GM19240 (cell line): ENCODE results near the gene XIRP1.

Experiments used
- DNase-seq: peaks from one replicate; pipeline ENCODE4 v3.0.0; 2011; ENCODE audit warnings: low spot score; ENCODE audit not compliant: insufficient read length

The XIRP1 gene

DNA sequence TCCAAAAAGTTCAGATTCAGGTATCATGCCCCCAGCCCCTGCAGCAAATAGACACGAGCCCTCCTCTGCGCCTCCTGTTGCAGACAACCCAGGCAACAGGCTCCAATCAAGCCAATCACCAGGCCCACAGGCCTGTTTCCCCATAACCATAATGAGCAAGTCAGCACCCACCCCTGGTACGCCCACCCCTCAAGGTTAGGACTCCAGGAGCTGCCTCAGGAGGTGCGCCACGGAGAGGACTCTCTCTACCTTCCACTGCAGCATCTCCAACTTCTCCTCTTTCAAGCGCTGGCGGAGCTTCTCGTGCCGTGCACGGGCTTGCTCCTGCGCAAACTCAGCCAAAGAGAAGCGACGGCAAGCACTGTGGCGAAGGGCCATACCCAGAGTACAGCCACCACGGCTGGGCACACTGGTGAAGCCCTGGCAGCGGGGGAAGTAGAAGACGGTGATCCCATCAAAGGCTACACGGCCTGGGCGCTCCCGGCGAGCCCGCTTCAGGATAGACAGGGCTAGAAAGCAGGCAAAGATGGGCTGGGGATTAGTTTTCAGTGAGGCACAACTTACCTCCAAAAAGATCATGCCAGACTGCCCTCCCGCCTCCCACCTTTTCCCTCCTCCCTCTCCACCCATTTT is 47.5 kb downstream of the XIRP1 start:
- no peak for DNase-seq

DNA sequence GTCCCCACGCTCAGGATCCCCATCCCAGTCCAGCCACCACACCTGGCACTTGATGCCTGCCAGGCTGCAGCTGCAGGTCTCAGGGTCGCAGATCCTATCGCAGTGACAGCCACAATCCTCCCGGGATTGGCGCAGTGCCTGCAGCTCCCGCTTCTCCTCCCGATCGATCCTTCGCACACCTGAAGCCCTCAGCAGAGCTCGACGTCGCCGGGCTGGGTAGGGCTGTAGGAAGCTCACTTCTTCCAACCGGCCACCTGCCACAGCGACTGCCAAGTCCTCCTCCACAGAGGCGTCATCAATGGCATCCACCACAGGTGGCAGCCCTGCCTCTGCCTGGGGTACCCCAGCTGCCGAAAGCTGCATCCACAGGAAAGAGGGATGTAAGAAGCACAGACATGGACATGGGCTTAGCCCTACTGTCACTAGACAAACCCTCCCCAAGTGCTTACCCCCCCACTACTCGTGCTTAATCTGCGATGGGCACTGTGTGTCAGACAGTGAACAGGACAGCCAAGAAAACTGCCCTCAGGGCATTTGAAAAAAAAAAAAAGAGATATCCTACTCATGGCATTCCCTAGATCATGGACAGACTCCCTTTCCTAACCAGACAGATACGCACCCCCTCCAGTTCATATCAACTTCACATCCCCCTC is 48.2 kb downstream of the XIRP1 start:
- no peak for DNase-seq

DNA sequence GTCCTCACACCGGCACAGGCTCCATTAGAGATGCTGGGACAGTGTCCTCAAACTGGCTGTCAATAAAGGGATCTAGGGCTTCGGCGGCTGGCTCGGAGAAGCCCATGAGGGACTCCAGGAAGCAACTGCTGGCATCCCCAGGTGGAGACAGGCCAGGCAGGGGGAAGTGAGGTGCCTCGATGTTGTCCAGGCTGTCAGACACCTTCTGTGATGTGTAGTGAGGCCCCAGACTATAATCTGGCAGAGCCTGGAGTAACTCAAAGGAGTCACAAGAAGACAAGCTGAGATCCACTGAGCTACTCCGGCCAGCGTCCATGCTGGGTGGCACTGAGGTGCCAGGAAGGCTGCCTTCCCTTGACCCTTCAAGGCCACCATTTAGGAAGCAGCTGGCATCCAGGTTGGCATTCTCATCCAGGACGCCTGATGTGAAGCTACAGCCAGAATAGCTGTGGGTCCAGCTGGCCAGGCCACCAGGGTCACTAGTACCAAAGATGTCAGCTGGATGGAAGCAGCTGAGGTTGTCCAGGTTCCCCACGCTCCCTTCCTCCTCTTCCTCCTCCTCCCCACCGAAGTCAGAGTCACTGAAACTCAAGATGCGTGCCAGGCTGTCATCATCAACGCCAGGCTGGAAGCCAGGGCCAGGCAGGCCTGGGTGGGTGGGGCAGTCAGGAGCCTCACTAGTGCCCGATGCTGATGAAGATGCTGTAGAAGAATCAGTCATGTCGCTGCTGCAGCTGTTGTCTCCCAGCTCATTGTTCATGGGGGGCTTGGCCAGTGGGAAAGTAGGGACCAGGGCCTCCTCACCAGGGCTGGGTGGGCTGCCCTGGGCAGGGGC is 49.1 kb downstream of the XIRP1 start:
- DNase-seq = no peak

DNA sequence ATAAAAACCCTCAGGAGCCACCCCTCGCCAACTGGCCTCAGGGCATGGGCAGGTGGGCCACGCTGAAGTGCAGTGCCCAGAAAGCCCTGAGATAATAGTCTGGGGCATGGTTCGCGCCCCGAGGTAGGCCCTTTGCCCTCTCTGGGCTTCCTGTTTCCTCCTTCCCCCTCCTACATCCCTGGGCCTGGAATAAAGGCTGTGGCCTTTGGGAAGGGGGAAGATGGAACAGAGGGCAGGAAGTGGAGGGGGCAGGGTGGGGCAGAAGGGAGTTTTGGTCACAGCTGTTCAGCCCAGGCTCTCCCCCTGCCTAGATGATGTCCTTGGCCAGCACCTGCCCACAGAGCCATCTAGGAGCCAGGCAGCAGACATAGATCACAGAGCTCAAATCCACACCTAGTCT is 50.3 kb downstream of the XIRP1 start:
- no peak for DNase-seq

DNA sequence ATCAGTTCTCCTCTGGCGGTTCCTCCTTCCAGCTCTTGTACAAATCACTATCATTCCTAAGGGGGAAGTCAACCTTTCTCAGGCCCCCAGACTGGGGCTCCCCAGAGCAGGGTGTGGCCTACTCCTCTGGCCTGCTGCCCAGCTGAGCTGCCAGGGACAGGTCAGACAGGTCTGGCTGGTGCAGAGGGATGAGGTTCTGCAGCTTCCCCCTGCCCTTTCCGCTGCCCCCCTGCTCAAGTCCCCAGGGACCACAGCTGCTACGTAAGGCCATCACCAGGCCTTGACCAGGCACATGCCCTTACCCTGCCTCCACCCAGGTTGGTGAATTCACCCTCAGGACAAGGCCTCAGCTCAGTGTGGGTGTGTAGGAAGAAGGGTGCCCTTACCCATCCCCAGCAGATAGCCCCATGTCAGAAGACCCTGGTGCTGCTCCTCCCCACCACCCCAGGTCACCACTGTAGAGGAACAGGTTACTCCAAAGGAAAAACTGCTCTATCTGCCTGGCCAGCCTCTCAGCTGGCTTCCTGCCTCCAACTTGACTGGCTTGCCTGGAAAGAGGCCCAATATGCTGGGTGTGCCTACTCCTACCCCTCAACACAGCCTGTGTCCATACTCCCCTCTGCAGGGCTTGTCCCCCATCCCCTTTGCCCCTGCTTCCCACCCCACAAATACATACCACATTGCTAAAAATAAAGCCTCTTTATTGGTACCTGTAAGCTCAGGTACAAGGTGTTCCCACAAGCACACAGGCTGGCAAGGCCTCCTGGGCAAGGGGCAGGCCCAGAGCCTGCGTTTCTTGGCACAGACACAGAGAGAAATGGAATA is 51.0 kb downstream of the XIRP1 start:
- DNase-seq = no peak

DNA sequence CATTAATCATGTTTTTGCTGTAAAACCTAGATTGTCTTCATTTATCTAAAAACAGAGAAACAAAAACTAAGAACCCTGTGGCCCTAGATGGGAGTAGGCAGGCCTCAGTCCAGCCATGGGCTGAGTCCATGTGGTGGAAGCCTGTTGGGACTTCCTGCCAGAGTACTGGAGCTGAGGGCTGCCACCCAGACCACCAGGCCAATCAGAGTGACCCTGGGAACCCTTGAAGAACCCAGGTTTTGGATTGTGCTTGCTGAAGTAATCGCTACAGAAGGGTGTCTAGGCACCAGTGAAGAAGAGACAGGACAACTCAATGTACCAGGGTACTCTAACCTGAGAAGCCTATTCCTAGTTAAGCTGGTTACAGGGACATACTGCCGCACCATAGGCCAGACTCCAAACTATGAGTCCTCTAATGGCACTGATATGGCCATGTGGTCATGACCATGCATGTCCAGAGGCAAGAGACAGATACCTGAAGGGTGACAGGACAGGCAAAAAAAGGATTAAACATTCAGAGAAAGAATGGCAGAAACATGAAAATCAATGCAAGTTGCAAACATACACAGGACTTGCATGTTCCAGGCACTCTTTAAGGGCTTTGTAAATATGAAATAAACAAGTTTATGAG is 51.9 kb downstream of the XIRP1 start:
- DNase-seq = no peak

DNA sequence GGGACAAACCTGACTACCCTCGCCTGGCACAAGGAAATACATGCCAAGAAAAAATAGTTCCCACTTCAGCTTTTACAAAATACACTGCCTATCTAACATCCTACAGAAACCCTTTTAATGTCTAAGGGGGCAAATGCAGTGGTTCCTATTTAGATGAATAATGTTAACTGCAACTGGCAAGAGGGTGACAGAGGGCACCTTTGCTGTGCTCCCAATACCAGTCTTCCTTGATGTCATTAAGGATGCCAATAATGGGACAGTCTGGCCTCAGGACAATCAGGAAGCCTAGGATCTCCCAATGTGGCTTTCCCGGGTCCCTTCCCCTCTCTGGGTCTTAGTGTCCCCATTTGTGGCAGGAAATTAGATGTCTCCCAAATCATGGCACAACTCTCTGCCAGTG is 53.0 kb downstream of the XIRP1 start:
- no peak for DNase-seq

DNA sequence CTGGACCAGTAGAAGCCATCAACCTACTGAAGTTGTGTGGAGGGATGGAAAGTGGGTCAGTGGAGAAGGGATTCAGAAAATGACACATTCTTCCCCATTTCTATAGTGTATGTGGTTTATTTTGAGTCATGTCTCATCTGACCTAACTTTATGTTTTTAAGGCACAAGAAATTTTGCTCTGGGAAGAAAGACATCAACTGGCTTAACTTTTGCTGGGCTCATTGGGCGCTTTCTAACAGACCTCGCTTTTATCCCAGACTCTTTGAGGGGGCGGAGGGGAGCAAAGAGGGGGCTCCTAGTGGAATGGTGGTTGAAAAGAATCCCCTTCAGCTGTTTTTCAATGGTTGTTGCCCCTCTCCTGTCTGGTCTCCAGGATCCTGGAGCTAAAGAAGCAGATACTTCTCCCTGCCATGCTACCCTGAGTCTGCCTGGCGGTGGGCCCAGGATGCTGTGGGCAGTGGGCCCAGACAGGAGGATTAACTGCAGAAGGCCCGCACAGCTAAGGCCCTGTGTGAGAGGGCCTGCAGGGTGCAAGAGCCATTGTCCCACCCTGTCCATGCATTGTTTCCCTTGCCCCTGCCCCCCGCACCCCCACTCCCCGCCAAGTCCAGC is 53.5 kb downstream of the XIRP1 start:
- DNase-seq = no peak

DNA sequence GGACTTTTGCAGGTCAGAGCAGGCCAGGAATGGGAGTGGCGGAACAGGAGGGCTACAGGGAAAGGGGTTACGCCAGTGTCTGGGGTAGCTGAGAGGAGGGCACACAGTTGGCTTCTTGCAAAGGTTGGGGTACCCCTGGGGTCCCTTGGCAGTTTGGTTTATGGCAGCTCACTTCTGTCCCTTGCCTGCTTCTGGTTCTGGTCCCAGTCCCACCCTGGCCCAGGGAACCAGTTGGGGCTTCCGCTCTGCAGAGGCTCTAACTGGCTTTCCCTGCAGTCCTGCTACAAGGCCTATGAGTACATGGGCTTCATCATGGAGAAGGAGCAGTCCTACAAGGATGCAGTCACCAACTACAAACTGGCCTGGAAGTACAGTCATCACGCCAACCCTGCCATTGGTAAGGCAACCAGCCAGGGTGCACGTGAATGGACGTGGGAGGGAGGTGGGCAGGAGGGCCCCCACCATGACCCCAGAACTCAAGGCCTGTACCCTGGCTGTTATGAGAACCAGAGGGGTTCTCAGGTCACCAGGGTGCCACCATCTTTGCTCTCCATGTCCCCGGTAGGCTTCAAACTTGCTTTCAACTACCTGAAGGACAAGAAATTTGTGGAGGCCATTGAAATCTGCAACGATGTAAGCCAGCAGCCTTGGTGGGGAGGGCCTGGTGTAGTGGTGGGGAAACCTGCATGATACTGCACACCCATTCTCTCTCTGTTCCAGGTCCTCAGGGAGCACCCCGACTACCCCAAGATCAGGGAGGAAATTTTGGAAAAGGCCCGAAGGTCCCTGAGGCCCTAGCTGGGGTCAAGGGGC is 54.2 kb downstream of the XIRP1 start:
- no peak for DNase-seq

DNA sequence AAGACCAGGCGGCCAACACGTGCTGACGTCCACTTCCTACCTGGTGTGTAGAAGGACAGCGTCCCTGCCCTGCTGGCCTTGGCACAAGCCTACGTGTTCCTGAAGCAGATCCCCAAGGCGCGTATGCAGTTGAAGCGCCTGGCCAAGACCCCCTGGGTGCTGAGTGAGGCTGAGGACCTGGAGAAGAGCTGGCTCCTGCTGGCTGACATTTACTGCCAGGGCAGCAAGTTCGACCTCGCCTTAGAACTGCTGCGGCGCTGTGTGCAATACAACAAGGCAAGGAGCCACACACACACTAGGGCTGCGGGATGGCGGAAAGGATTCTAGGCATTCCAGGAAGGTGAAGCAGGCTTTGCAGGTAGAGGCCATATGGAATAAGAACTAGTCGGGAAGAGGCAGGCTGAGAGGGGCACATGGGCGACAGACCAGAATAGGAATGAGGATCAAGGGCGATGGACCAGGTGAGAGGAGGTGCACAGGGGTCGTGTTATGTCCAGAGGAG is 54.9 kb downstream of the XIRP1 start:
- no peak for DNase-seq

DNA sequence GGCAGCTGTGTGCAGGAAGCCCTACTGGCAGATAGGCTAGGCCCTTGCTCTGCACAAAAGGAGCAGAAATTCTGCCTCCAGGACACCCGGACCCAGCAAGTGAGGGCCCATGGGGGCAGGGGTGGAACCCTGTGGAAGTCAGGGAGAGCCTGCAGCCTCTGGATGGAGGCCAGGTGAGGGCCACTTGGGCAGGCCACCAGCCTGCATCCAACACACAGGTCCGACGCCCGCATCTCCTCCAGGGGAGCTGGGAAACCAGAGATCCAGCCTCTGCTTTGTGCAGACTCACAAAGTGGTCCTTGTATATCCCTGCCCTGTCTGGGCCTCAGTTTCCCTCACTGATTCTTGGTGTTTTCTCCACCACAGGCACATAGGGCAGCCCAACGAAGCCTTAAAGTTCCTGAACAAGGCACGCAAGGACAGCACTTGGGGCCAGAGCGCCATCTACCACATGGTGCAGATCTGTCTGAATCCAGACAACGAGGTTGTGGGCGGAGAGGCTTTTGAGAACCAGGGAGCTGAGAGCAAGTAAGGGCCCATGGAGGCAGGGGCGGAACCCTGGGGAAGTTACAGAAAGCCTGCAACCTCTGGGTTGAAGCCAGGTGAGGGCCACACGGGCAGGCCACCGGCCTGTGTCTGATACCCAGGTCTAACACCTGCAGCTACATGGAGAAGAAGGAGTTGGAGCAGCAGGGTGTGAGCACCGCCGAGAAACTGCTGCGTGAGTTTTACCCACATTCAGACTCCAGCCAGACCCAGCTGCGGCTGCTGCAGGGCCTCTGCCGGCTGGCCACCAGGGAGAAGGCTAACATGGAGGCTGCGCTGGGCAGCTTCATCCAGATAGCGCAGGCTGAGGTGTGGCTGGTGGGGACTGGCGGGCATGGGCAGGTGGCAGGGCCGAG is 55.6 kb downstream of the XIRP1 start:
- no peak for DNase-seq

DNA sequence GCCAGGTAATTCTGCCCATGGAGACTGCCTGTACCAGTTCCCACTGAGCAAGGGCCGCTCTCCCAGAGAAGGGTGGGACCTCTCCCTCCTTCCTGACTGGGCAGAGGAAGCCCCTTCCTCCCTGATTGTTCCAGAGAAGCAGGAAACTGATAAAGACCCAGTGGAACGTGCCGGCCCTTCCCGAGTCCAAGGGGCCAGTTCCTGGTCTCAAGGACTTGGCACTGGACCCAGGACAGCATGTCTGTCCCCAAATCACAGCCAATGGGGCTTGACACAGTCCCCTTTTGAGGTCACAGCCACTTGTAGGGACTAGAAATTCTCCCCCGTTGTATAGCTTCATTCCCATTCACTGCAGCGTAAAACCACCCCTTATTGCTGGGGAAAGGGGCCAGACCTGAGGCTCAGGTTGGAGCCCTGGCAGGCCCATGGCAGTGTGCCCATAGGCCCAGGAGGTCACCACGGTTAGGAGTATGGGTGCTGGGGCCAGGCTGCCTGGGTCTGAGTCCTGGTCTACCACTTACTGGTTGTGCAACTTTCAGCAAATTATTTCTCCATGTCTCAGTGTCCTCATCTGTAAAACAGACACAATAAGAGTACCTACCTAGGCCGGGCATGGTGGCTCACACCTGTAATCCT is 57.1 kb downstream of the XIRP1 start:
- DNase-seq = no peak

DNA sequence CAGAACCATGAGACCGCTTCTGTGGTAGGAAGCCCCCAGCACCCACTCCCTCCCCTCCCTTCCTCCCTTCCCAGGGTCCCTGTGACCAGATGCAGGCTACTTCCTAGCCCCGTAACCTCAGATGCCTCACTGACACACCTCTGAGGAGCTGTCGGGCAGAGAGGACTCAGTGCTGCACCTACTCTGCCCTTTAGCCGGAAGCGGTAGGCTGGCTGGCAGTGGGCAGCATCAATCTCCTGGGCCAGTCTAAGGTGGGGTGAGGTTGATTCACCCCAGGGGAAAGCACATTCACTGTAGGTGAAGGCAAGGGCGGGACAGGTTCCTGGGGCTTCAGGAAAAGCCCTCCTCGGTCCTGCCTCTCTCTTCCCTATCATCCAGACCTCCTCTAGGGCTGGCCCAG is 58.1 kb downstream of the XIRP1 start:
- DNase-seq = no peak

DNA sequence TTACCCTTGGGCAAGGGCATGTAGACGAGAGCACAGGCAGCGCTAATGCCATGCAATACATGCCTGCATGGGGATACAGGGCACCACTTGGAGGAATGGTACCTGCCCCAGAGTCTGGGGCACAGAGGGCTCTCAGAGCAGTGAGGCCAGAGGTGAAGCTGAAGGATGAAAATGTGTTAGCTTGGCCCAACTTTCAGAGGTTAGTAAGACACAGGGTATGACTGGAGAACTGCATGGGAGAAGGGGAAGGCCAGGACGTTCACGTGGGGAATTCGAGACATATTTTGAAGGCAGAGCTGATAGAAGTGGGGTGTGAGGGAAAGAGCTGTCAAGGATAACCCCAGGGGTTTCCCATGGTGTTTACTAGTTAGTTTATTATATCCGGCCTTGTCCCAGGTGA is 58.6 kb downstream of the XIRP1 start:
- no peak for DNase-seq
